GM12878 (cell line): Measurements from ENCODE around the gene JUND. TPM values are rescaled to one million over a fixed set of nuclear protein-coding genes. Genes with fewer than 3 reads are reported as not detected.
A peak's percentile ranks its signal among the peaks of the same experiment; 100 is the strongest.

Source experiments
- ATAC-seq: fragments of 200-7000 bp; cut with Tn5 transposase; 3 replicates; pipeline ENCODE4 v1.9.1; 2020; ENCODE audit warnings: mild to moderate bottlenecking, moderate library complexity
- BruUV-seq: library from RNA; stranded (reverse); fragments of 400-500 nt; replicated peaks from 2 replicates; lab custom pipeline; 2021; lab: Mats Ljungman, UMichigan
- CTCF ChIA-PET: fragments of 300-600 bp; sonication (Branson Sonifier 250); formaldehyde crosslinking; extraction: SDS; loops from one replicate; lab custom pipeline; 2021; ENCODE audit warnings: inconsistent platforms; lab: Yijun Ruan, JAX
- POLR2A ChIA-PET: fragments of 350-600 bp; formaldehyde crosslinking; extraction: SDS; loops from one replicate; lab custom pipeline; 2021; ENCODE audit warnings: inconsistent platforms; lab: Charles Lee
- RAD21 ChIA-PET: fragments of 300-600 bp; sonication (Branson Sonifier 250); formaldehyde crosslinking; loops from one replicate; lab custom pipeline; 2023; ENCODE audit warnings: antibody characterized with exemption; ENCODE audit not compliant: unreplicated experiment; lab: Charles Lee
- SMC1A ChIA-PET: fragments of 300-600 bp; sonication (Branson Sonifier 250); formaldehyde crosslinking; loops from one replicate; lab custom pipeline; 2023; ENCODE audit not compliant: unreplicated experiment, uncharacterized antibody; lab: Charles Lee
- DNase-seq: peaks from one replicate; pipeline ENCODE4 v3.0.0-alpha.2; 2011; ENCODE audit warnings: low read depth, low spot score
- FAIRE-seq: peaks from 3 replicates; lab custom pipeline; 2011; peaks lifted over from hg19 to GRCh38; lab: Jason Lieb, UNC
- H2AFZ ChIP-seq: 2 replicates; pipeline ENCODE4 v1.6.0; 2011; ENCODE audit warnings: low read depth, low read length, control low read depth; ENCODE audit not compliant: control insufficient read depth
- H3K27ac ChIP-seq: 2 replicates; pipeline ENCODE4 v1.5.1; 2011; ENCODE audit warnings: control low read depth; ENCODE audit not compliant: control insufficient read depth, insufficient read depth
- H3K27me3 ChIP-seq, 2 experiments: replicated peaks in 1 of 2; 2 replicates each; pipeline versions ENCODE4 v1.6.0 to v1.6.1; 2011; ENCODE audit warnings: low read length in 1 of 2; ENCODE audit not compliant: control insufficient read depth in 2 of 2, insufficient read depth in 2 of 2
- H3K36me3 ChIP-seq, 2 experiments: 2 replicates each; pipeline ENCODE4 v1.5.1; 2011; ENCODE audit warnings: low read length in 1 of 2; ENCODE audit not compliant: control insufficient read depth in 2 of 2, insufficient read depth in 2 of 2
- H3K4me1 ChIP-seq: 2 replicates; pipeline ENCODE4 v1.6.1; 2011; ENCODE audit warnings: mild to moderate bottlenecking, low read length, moderate library complexity, mixed read lengths; ENCODE audit not compliant: control insufficient read depth, insufficient read depth
- H3K4me2 ChIP-seq: 2 replicates; pipeline ENCODE4 v1.6.0; 2011; ENCODE audit warnings: control low read depth; ENCODE audit not compliant: control insufficient read depth, insufficient read depth
- H3K4me3 ChIP-seq: fragments of 200-600 bp; sonication (generic); 2 replicates; pipeline ENCODE4 v1.5.1; 2016
- H3K79me2 ChIP-seq: 2 replicates; pipeline ENCODE4 v1.6.0; 2011; ENCODE audit warnings: low read length; ENCODE audit not compliant: control insufficient read depth, insufficient read depth
- H3K9ac ChIP-seq: 2 replicates; pipeline ENCODE4 v1.8.0; 2011; ENCODE audit warnings: low read length, control low read depth, mixed read lengths; ENCODE audit not compliant: control insufficient read depth, insufficient read depth
- H3K9me3 ChIP-seq: replicated peaks from 3 replicates; pipeline ENCODE4 v1.5.1; 2011; ENCODE audit warnings: mild to moderate bottlenecking, low read length; ENCODE audit not compliant: control insufficient read depth, insufficient read depth
- H4K20me1 ChIP-seq: 2 replicates; pipeline ENCODE4 v1.6.0; 2011; ENCODE audit not compliant: control insufficient read depth, insufficient read depth
- DPF2 ChIP-seq: fragments of 450-650 bp; IDR thresholded peaks from 2 replicates; pipeline ENCODE4 v1.6.1; 2017; ENCODE audit warnings: mild to moderate bottlenecking
- EZH2 ChIP-seq: IDR thresholded peaks from 2 replicates; pipeline ENCODE4 v1.6.1; 2012; ENCODE audit warnings: low read depth, mild to moderate bottlenecking, control low read depth, inconsistent platforms, low read length, borderline replicate concordance; ENCODE audit not compliant: control insufficient read depth
- JUNB ChIP-seq: IDR thresholded peaks from 2 replicates; pipeline ENCODE4 v1.6.1; 2016; ENCODE audit warnings: antibody characterized with exemption, mild to moderate bottlenecking
- MTA3 ChIP-seq: IDR thresholded peaks from 2 replicates; pipeline ENCODE4 v1.6.1; 2012; ENCODE audit warnings: low read length, inconsistent platforms, borderline replicate concordance
- POLR2AphosphoS5 ChIP-seq: IDR thresholded peaks from 2 replicates; pipeline ENCODE4 v1.6.1; 2011; ENCODE audit warnings: mild to moderate bottlenecking, low read length, inconsistent platforms
- SMARCA5 ChIP-seq: fragments of 450-650 bp; IDR thresholded peaks from 2 replicates; pipeline ENCODE4 v1.6.1; 2017; ENCODE audit warnings: mild to moderate bottlenecking
- YY1 ChIP-seq: IDR thresholded peaks from 2 replicates; pipeline ENCODE4 v1.6.1; 2011; ENCODE audit warnings: low read depth, mild to moderate bottlenecking, low read length
- WGBS: methylation state at CpG from one replicate; pipeline ENCODE4 v1.1.6; 2016; ENCODE audit warnings: low lambda C conversion rate; ENCODE audit not compliant: insufficient replicate concordance, insufficient coverage; ENCODE audit errors: missing lambda C conversion rate; 5-methylcytosine and 5-hydroxymethylcytosine counted together
- in situ Hi-C: fragments of 300-500 bp; cut with MboI; formaldehyde crosslinking; loops from 9 replicates; pipeline ENCODE4 v1.14.3; 2018; ENCODE audit warnings: mixed read lengths
- intact Hi-C: fragments of 100-400 bp; cut with micrococcal nuclease; formaldehyde crosslinking; loops from one replicate; pipeline ENCODE4 v1.14.2; 2022; ENCODE audit not compliant: unreplicated experiment
- polyA plus RNA-seq, 11 experiments: library from polyadenylated mRNA; depleted of rRNA in 4 of 11; unstranded in 6 of 11; stranded (reverse) in 5 of 11; fragments of >200 nt; fragmentation: Nextera tagmentation in 4 of 11; fragmentation: Illumina TruSeq in 1 of 11; extraction: Ambion mirVana in 4 of 11; extraction: Trizol in 1 of 11; gene quantifications; 1 replicate in 1 of 11; 2 replicates in 10 of 11; pipeline versions ENCODE4 v1.2.1 to v1.2.3, GENCODE V29; 2011 to 2016; ENCODE audit warnings: inconsistent platforms in 2 of 11, missing spikeins in 2 of 11, low read depth in 1 of 11
- total RNA-seq, 4 experiments: library from RNA; depleted of rRNA in 3 of 4; stranded (reverse); fragments of >200 nt in 3 of 4; fragmentation: Illumina TruSeq in 1 of 4; extraction: Trizol in 1 of 4; gene quantifications; 2 replicates each; pipeline versions ENCODE4 v1.2.1 to v1.2.3, GENCODE V29; 2013 to 2021
- TF ChIP-seq, protein P1 (sequence below): fragments of 450-650 bp; IDR thresholded peaks from 2 replicates; pipeline ENCODE4 v1.6.1; 2018; ENCODE audit warnings: borderline replicate concordance, mild to moderate bottlenecking; ENCODE audit not compliant: partially characterized antibody

The JUND gene
- total and polyA plus RNA-seq, 10 of the 15 experiments (the other 5 are each of a cell fraction or from before 2014, with no cell fraction given) = 7.4 to 164 (median 18.8) TPM

DNA sequence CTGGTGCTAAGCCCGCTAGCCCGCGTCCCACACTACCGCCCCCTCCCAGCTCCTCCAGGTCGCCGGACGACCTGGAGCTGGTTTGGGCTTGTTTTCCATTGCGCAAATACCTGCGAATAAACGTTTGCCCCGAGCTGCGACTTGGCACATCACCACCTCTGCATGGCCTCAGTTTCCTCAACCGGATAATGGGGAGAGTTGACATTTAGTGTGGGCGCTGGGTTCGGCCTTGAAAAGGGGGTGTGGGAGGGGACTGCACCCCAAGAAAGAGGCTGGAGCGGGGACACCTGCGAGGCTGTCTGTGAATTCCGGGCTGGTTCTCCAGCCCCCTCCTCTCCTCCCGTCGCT is 11.0 kb upstream of the JUND start:
- CTCF ChIA-PET = interaction anchor here (1.8 to 4.5 kb wide), 5 partner anchors 10 to 36 kb away, joined by 10 to 81 read pairs (median 18); partner anchors contain the start of genes JUND and LSM4
- BruUV-seq = no TSS peak

More for the DNA sequence above, 11.0 kb upstream of the JUND start:
- ATAC-seq = no peak
- FAIRE-seq = no peak
- H3K9me3 ChIP-seq = no peaks in the 10 kb centered on the region; the same call in 2 of the 3 replicates
- no peak for DNase-seq
- intact Hi-C loops (loop anchor here (1.0 kb wide), 1 partner anchor 31 kb away; the partner anchor contains the start of gene LSM4), in situ Hi-C loops (no loop called here)
- no peaks in the 10 kb centered on the region; a peak in 1 of 4 replicates for H3K27me3 ChIP-seq
- H2AFZ ChIP-seq = peak overlapping the region; percentile 61
- H3K27ac ChIP-seq = peak overlapping the region; percentile 96
- peak overlapping the region; percentile 96 for H3K4me3 ChIP-seq
- ChIA-PET POLR2A (interaction anchor here (0.7 to 5.8 kb wide), 11 partner anchors 11 to 126 kb away, joined by 3 to 172 read pairs (median 6); partner anchors contain the start of genes JUND, LSM4 and SSBP4), RAD21 (interaction anchor here (0.8 to 5.8 kb wide), 14 partner anchors 10 to 127 kb away, joined by 3 to 136 read pairs (median 4); partner anchors contain the start of genes JUND, LSM4 and RAB3A), SMC1A (interaction anchor here (1.0 to 4.3 kb wide), 7 partner anchors 10 to 36 kb away, joined by 3 to 58 read pairs (median 10); partner anchors contain the start of genes JUND and LSM4)
- 0% methylated on average over 18 of the region's 20 CpGs for WGBS
- H3K4me2 ChIP-seq = peak overlapping the region; percentile 99
- peak overlapping the region; percentile 93 for H3K9ac ChIP-seq
- no peaks in the 10 kb centered on the region for H4K20me1 ChIP-seq
- peaks cover 5% of the 10 kb centered on the region for H3K79me2 ChIP-seq
- H3K36me3 ChIP-seq = no peaks in the 10 kb centered on the region
- H3K4me1 ChIP-seq = peaks cover 32% of the 10 kb centered on the region
- TF ChIP-seq EZH2 (no peak), POLR2AphosphoS5 (0 out of 2 replicates have a peak, but pooled peaks have one; percentile 1), JUNB (no peak), DPF2 (0 out of 2 replicates have a peak, but pooled peaks have one; percentile 33), YY1 (0 out of 2 replicates have a peak, but pooled peaks have one; percentile 4), SMARCA5 (peak; percentile 62; the same call in 1 of the 2 replicates), MTA3 (peak; percentile 28; the same call in 1 of the 2 replicates)
- TF ChIP-seq, protein P1, sequence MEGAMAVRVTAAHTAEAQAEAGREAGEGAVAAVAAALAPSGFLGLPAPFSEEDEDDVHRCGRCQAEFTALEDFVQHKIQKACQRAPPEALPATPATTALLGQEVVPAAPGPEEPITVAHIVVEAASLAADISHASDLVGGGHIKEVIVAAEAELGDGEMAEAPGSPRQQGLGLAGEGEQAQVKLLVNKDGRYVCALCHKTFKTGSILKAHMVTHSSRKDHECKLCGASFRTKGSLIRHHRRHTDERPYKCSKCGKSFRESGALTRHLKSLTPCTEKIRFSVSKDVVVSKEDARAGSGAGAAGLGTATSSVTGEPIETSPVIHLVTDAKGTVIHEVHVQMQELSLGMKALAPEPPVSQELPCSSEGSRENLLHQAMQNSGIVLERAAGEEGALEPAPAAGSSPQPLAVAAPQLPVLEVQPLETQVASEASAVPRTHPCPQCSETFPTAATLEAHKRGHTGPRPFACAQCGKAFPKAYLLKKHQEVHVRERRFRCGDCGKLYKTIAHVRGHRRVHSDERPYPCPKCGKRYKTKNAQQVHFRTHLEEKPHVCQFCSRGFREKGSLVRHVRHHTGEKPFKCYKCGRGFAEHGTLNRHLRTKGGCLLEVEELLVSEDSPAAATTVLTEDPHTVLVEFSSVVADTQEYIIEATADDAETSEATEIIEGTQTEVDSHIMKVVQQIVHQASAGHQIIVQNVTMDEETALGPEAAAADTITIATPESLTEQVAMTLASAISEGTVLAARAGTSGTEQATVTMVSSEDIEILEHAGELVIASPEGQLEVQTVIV = no peak
